GM18520 (cell line): Measurements from ENCODE around the gene IL17RC.
A peak's percentile ranks its signal among the peaks of the same experiment; 100 is the strongest.
"Not testable (repeated sequence)": the region's sequence is repeated elsewhere in the genome, so short reads cannot be mapped to it uniquely, and the experiment has no call there.

ENCODE experiments used
- ATAC-seq: cut with Tn5 transposase; IDR thresholded peaks from one replicate; pipeline ENCODE4 v1.9.1; 2021; ENCODE audit not compliant: unreplicated experiment

The IL17RC gene

GRCh38 chr3:9916734-9917680 lies at the start of gene IL17RC:
IL17RC (plus strand) TSS chr3:9917098; CDS start chr3:9917316, 218 bp downstream.
- ATAC-seq: no peak

GRCh38 chr3:9867106-9867505 lies 49.8 kb upstream of the IL17RC start:
- no peak for ATAC-seq

GRCh38 chr3:9869955-9870354 lies 46.9 kb upstream of the IL17RC start:
- ATAC-seq: no peak

- ATAC-seq: no peak
Measured at GRCh38 chr3:9870978-9871377, 45.9 kb upstream of the IL17RC start.

GRCh38 chr3:9872067-9872466 lies 44.8 kb upstream of the IL17RC start:
- ATAC-seq: not testable (repeated sequence)

GRCh38 chr3:9875448-9875847 lies 41.5 kb upstream of the IL17RC start:
- no peak for ATAC-seq

GRCh38 chr3:9876255-9876654 lies 40.6 kb upstream of the IL17RC start:
- ATAC-seq: not testable (repeated sequence)

- no peak for ATAC-seq
Measured at GRCh38 chr3:9876991-9877390, 39.9 kb upstream of the IL17RC start.

GRCh38 chr3:9878700-9879099 lies 38.2 kb upstream of the IL17RC start:
- no peak for ATAC-seq

GRCh38 chr3:9879830-9880549 lies 36.9 kb upstream of the IL17RC start, which contains the start of gene CIDEC:
CIDEC (minus strand) TSS chr3:9880253; CDS start chr3:9878486, 1,767 bp downstream.
- no peak for ATAC-seq

- no peak for ATAC-seq
Measured at GRCh38 chr3:9881441-9881840, 35.5 kb upstream of the IL17RC start.

GRCh38 chr3:9883706-9884554 lies 33.0 kb upstream of the IL17RC start:
- no peak for ATAC-seq

- ATAC-seq: no peak
Measured at GRCh38 chr3:9884555-9885165, 32.2 kb upstream of the IL17RC start.

GRCh38 chr3:9886328-9886727 lies 30.6 kb upstream of the IL17RC start:
- no peak for ATAC-seq

- ATAC-seq: no peak
Measured at GRCh38 chr3:9887480-9887879, 29.4 kb upstream of the IL17RC start.

- no peak for ATAC-seq
Measured at GRCh38 chr3:9888540-9888939, 28.4 kb upstream of the IL17RC start.

GRCh38 chr3:9889405-9889804 lies 27.5 kb upstream of the IL17RC start:
- no peak for ATAC-seq

- ATAC-seq: peak; percentile 61
Measured at GRCh38 chr3:9890249-9891071, 26.4 kb upstream of the IL17RC start, which contains the start of gene JAGN1. JAGN1 (plus strand) TSS chr3:9890610; CDS start chr3:9890723, 113 bp downstream.

- no peak for ATAC-seq
Measured at GRCh38 chr3:9891072-9891622, 25.8 kb upstream of the IL17RC start.
